Measurements from ENCODE around the gene FAM25A.
"Not testable (repeated sequence)": the region's sequence is repeated elsewhere in the genome, so short reads cannot be mapped to it uniquely, and the experiment has no call there.

The FAM25A gene

DNA sequence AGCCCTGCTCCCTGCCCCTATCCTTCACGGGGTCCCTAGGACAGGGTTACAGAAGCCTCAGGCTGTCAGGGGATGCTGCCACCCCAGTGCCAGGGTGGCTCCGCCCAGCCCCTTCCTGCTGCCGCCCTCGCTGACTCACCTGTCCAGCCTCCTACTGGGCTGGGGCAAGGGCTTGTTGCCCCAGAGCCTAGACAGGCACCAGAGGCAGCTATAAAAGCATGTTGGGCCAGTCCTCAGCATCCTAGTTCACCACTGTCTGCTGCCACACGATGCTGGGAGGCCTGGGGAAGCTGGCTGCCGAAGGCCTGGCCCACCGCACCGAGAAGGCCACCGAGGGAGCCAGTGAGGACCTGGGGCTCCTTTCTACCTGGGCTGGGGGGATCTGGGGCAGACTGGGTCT lies at the start of gene FAM25A:
Gene FAM25A (plus strand): TSS at position 239 of the 400 bp plus-strand sequence. CDS start 31 bp downstream, at position 270.
- not testable (repeated sequence) for DNase-seq (ENCODE audit: low spot score)

DNA sequence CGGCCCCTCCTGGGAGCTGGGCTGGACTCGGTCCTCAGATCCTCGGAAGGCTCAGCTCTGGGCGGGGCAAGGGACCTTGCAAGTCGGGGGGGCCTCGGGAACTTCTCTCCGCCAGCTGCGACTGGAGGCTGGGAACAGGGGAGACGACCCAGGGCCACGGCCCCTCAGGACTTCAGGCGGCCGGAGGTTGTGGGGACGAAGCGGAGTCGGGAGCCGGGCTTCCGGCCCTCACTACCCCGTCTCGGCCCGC lies 49.2 kb upstream of the FAM25A start:
- no peak for DNase-seq (ENCODE audit: low spot score)

DNA sequence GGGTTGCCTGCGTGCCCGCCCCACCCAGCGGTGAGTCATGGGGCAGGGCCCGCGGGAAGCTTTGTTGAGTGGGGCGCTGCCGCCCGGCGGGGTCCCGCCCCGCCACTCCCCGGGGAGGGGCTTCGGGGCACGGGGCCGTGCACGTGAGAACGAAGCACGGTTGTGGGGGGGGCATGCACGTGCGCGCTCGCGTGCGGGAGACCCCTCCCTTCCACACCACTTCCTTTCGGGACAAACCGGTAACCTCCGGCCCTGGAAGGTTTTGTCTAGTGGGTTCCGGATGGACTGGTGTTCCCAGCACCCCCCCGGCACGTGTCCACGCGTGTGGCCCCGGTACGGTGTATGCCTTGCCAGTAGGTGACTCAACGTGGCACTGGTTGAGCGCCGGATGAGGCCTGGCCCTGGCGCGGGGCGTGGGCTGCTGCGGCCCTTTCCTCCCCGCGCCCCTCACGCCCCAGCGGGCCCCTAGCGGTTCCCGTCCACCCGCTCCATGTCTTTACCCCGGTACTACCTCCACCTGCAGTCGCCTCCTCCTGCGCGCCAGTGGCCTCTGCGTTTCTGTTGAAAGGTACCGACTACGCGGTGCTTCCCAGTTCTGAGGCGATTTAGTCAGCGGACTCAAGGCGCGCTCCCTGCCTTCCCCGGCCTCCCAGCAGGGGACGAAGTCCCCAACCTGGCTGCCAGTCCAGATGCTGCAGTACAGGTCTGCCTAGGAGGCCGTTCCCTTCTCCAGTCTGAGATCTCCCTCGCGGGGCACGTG lies 48.7 kb upstream of the FAM25A start:
- no peak for DNase-seq (ENCODE audit: low spot score)

DNA sequence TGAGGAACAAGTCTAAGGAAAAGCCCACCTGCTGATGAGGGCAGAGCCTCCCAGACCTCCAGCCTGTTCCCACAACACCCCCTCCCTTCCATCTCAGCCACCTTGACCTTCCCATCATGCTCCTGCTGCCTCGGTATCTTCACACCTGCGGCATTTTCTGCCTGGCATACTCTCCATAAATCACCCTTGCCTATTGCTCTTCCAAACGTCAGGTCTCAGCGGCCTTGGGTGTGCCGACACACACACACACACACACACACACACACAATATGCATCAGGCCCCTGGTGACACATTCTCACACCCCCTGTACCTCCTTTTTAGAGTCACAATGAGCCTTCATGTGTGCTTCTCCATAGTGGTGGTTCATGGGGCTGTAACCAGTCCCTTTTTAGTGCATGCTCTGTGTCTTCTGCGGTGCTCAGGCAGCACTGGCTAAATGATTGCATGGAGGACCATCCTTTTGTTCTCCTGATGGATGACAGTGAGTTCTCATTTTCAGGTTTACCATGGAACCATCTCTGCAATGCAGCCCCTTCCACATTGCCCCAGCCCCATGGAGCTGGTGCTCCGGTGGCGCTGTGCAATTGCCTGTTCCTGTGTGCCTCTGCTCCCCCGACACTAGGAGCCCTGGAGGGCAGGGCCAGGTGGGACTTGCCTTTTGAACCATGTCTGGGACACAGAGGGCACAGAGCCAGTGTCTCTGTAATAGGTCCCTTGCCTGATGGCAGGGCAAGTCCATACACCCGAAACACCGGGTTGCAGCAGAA lies 47.3 kb upstream of the FAM25A start:
- DNase-seq (ENCODE audit: low spot score), result no peak

DNA sequence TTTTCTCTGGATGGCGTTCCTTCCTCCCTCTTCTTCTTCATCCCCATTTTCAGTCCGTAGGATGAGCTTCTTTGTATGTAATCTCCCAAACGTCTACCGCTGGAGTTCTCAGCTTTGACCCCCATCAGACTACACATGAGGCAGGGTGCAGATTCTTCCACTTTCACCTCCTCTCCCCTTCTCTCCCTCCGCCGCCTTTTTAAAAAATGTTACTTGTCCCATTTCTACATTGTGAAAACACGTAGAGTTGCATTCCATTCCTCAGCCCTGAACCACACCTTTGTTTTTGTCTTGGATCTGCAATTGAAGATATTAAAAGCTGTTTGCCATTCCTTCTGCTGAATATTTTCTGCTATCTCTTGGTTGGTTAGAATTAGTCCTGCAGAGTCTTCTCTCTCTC lies 45.6 kb upstream of the FAM25A start:
- DNase-seq (ENCODE audit: low spot score), result no peak

DNA sequence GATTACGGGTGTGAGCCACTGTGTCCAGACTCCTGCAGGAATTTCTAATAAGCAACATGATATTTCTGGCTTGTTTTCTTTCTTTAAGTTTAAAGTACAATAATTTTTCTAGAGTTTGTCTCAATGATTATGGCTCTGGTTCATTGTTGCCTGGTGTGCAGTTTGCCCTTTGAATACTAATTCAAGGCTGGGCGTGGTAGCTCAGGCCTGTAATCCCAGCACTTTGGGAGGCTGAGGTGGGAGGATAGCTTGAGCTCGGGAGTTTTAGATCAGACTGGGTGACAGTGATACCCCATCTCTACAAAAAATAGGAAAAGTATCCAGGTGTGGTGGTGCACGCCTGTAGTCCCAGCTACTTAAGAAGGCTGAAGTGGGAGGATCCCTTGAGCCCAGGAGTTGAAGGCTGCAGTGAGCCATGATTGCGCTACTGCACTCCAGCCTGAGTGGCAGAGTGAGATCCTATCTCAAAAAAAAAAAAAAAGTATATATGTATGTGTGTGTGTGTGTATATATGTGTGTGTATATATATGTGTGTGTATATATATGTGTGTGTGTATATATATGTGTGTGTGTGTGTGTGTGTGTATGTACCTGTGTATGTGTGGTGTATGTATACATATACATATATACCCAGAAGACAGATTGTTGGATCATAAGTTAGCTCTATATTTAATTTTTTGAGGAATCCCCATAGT lies 43.6 kb upstream of the FAM25A start:
- DNase-seq (ENCODE audit: low spot score), result no peak

DNA sequence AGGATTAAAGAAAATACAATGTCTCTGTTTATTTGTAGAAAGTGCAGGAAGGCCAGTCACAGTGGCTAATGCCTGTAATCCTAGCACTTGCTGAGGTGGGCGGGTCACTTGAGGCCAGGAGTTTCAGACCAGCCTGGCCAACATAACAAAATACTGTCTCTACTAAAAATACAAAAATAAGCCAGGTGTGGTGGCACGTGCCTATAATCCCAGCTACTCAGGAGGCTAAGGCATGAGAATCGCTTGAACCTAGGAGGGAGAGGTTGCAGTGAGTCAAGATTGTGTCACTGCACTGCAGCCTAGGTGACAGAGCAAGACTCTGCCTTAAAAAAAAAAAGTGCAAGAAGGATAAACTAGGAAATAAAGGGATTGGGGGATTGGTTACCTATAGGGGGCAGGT lies 41.6 kb upstream of the FAM25A start:
- not testable (repeated sequence) for DNase-seq (ENCODE audit: low spot score)

DNA sequence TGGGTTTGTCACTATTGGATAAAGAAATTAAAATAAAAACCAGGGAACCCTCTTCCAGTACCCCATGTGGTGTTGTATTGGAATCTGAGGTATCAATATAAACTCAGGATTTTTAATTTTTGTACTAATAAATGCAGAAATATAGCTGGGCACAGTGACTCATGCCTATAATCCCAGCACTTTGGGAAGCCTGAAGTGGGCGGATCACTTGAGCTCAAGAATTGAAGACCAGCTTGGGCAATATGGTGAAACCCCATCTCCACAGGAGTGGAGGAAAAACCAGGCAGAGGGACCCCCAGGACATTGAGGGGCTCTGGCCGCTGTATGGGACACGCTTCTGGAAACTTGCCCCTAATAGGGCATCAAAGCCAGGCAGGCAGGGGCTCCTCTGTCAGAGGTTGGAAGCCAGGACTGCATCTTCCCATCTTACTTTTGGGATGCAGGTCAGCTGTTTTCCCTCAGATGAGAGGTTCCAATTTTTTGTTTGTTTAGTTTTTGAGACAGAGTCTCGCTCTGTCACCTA lies 40.7 kb upstream of the FAM25A start:
- DNase-seq (ENCODE audit: low spot score), result no peak

DNA sequence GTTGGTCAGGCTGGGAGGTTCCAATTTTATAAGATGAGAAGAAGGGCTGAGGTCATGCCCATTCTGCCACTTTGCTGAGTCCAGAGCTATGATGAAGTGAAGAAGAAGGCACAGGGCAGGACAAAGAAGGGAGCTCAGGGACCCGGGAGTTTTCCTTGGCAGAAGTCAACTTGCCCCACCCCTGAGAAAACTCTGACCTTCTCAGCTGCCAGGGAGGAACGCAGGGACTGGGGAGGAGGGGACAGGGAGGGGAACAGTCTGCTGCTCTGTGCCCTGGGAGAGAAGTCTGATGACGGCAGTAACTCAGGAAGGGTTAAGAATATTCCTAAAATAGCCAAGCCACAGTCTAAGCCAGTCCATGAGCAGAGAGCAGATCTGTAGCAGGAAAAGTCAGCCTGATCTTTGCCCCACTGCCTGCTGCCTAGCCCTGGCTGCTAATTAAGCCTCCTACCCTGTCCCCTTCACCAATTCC lies 40.1 kb upstream of the FAM25A start:
- no peak for DNase-seq (ENCODE audit: low spot score)

DNA sequence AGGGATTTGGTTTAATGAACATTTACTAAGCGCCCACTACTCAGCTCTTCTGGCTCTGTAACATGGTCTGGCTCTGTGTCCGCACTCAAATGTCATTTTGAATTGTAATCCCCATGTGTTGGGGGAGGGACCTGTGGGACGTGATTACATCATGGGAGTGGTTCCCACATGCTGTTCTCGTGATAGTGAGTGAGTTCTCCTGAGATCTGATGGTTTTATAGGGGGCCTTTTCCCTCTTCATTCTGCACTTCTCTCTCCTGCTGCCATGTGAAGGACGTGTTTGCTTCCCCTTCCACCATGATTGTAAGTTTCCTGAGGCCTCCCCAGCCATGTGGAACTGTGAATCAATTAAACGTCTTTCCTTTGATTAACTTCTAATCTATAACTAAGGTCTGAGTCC lies 39.1 kb upstream of the FAM25A start:
- DNase-seq (ENCODE audit: low spot score), result not testable (repeated sequence)

DNA sequence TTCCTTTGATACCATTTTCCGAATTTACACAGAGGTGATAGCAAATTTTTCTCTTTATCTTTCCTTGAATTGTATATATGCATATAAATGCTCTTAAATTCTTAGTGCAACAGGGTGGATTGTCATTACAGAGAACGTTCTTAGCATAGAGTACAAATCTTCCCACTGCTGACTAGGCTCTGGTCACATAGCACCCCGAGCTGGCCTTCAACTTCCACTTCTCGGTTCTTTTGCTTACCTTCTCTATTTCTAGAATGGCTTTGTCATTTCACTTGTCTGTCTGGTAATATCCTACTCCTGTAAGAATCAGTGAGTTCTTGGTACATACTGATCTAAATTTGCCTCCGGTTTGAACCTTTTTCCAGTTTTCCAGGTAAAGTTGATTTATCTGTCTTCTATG lies 38.4 kb upstream of the FAM25A start:
- no peak for DNase-seq (ENCODE audit: low spot score)

DNA sequence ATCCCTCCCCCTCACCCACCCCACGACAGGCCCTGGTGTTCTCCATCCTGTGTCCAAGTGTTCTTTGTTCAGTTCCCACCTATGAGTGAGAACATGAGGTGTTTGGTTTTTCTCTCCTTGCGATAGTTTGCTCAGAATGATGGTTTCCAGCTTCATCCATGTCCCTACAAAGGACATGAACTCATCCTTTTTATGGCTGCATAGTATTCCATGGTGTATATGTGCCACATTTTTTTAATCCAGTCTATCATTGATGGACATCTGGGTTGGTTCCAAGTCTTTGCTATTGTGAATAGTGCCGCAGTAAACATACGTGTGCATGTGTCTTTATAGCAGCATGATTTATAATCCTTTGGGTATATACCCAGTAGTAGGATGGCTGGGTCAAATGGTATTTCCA lies 35.6 kb upstream of the FAM25A start:
- DNase-seq (ENCODE audit: low spot score), result not testable (repeated sequence)

DNA sequence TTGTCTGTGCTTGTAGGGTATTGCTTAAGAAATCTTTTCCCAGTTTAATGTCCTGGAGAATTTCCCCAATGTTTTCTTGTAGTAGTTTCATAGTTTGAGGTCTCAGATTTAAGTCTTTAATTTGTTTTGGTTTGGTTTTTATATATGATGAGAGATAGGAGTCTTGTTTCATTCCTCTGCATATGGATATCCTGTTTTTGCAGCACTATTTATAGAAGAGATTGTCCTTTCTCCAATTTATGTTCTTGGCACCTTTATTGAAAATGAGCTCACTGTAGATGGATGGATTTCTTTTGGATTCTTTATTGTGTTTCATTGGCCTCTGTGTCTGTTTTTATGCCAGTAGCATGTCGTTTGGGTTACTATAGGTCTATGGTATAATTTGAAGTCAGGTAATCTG lies 31.6 kb upstream of the FAM25A start:
- DNase-seq (ENCODE audit: low spot score), result no peak

DNA sequence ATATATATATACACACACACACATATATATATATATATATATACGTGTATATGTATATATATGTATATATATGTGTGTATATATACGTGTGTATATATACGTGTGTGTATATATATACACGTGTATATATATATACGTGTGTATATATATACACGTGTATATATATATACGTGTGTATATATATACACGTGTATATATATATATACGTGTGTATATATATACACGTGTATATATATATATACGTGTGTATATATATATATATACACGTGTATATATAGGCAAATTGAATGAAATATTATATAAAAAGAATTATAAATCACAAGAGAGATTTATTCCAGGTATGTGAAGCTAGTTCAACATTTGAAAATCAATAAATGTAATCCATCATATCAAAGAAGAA lies 28.7 kb upstream of the FAM25A start:
- not testable (repeated sequence) for DNase-seq (ENCODE audit: low spot score)

DNA sequence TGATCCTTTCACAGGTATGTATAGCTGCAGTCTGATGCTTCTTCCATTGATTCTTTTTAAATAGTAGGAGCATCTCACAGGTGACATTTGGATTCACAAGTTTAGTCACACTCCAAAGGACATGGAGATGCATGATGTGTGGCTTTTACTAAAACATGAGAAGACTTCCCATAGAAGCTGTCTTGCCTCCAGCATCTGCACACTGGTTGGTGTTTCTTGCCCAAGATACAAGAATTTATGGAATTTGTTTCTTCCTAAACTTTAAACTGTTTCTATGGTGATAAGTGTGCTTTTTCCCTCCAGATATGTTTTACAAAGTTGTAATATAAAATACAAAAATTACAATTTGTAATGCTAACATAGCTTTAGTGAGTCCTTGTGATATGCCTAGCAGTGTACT lies 27.6 kb upstream of the FAM25A start:
- no peak for DNase-seq (ENCODE audit: low spot score)

DNA sequence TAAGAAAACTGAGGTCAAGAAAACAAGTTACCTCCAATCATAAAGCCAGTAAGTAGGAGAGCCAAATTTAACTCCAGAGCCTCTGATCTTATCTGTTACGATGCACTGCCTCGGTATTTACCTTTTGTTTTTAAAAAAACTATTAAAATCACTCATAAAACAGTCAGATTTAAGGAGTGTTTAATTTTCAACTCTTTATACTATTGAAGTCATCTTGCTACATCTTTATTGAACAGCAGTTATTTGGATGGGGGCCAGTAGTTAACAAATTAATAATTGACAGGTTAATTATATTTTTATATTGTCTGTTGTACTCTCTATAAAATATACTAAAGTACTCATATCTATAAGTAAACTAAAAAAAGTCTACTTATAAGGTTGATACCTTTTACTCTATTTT lies 27.2 kb upstream of the FAM25A start:
- no peak for DNase-seq (ENCODE audit: low spot score)

DNA sequence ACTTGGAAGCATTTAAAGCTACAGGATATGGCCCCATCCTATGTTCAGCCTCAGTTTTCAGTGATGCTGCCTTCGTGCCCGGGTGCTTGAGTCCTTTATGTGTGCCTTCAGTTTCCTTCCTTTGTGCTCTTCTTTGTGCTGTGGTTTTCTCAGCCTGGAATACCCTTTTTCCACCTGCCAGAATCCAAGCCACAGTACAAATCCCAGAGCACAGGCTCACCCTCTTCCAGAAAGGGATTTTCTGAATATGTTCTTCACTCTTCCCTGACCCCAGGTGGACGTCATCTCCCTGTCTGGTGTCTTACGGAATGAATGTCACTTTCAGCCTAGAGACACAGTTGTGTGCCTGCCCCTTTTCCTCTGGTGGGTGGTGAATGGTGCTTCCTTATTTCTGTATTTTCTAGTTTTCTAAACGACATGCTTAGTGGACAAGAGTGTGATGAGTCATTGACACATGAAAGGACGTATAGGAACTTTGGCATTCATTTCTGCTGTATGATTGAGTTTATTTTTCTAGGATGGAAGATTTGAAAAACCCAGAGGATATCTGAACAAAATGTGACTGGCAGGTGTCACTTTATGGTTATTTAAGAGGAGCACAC lies 20.2 kb upstream of the FAM25A start:
- not testable (repeated sequence) for DNase-seq (ENCODE audit: low spot score)

DNA sequence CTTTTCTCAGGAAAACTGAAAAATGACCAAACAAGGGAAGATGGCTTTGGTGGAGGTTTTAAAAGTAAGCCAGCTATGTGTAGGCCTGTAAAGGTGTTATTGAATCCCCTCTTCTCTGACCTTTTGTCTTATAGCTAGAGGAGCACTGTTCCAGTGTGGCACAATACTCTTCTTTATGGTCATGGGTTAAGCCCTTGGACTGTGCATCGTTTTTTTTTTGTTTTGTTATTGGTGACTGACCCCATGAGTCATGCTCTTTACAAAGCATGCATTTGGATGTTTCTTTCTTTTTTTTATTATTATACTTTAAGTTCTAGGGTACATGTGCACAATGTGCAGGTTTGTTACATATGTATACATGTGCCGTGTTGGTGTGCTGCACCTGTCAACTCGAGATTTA lies 19.6 kb upstream of the FAM25A start:
- no peak for DNase-seq (ENCODE audit: low spot score)

DNA sequence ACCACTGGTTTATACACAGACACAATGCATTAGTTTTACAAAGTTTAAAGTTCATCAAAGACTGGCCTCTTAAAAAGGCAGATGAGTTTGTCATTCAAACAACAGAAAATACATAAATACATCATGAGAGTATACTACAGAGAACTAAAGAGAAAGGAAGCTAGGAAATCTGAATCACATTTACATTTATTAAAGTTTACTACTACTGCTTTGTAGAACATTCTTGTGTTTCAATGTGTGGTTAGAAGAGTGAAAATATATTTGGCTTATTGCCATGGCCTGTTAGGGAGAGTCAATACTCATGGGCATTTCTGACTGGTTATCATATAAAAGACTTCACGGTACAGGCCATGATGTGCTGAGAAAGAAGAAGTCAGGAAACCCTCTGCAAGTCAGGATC lies 13.0 kb upstream of the FAM25A start:
- DNase-seq (ENCODE audit: low spot score), result not testable (repeated sequence)

DNA sequence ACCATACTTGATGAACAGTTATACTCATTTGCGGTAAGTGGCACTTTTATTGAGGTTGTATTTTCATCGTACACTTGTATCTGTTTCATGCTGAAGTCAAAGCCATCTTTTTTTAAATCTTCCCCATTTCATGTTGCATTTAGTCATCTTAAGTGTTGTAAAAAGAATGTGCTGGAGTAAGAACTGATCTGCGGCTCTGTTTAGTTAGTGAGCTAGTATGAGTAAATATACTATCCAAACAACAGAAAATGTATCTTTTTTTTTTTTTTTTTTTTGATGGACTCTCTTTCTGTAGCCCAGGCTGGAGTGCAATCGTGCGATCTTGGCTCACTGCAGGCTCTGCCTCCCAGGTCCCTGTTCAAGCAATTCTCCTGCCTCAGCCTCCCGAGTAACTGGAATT lies 12.4 kb upstream of the FAM25A start:
- DNase-seq (ENCODE audit: low spot score), result not testable (repeated sequence)

DNA sequence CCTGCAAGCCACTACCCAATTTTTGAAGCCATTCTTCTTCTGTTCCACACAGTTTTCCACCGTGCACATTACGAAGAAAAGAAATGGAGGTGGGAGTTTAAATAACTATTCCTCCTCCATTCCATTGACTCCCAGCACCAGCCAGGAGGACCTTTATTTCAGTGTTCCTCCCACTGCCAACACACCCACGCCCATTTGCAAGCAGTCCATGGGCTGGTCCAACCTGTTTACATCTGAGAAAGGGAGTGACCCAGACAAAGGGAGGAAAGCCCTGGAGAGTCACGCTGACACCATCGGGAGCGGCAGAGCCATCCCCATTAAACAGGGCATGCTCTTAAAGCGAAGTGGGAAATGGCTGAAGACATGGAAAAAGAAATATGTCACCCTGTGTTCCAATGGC lies 11.8 kb upstream of the FAM25A start:
- not testable (repeated sequence) for DNase-seq (ENCODE audit: low spot score)

DNA sequence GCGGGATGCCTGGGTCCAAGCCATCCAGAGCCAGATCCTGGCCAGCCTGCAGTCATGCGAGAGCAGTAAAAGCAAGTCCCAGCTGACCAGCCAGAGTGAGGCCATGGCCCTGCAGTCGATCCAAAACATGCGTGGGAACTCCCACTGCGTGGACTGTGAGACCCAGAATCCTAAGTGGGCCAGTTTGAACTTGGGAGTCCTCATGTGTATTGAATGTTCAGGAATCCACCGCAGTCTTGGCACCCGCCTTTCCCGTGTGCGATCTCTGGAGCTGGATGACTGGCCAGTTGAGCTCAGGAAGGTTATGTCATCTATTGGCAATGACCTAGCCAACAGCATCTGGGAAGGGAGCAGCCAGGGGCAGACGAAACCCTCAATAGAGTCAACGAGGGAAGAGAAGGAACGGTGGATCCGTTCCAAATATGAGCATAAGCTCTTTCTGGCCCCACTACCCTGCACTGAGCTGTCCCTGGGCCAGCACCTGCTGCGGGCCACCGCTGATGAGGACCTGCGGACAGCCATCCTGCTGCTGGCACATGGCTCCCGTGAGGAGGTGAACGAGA lies 10.9 kb upstream of the FAM25A start:
- not testable (repeated sequence) for DNase-seq (ENCODE audit: low spot score)
